HAP-1 (cell line): Measurements from ENCODE around the gene CCDC14.
"Not testable (repeated sequence)": the region's sequence is repeated elsewhere in the genome, so short reads cannot be mapped to it uniquely, and the experiment has no call there.

Source experiments
- DNase-seq, 2 experiments: peaks; one replicate each; pipeline ENCODE4 v3.0.0-alpha.2; 2016 to 2020; ENCODE audit warnings: low spot score in 2 of 2
- H3K27me3 ChIP-seq: fragments of 250-450 bp; sonication (Bioruptor Pico); 2 replicates; pipeline ENCODE4 v1.5.1; 2020; ENCODE audit warnings: low read depth, mild to moderate bottlenecking, moderate library complexity
- H3K36me3 ChIP-seq: fragments of 250-450 bp; sonication (Bioruptor Pico); replicated peaks from 2 replicates; pipeline ENCODE4 v1.5.1; 2020; ENCODE audit warnings: mild to moderate bottlenecking
- H3K4me1 ChIP-seq: fragments of 250-450 bp; sonication (Bioruptor Pico); 2 replicates; pipeline ENCODE4 v1.5.1; 2020; ENCODE audit warnings: mild to moderate bottlenecking
- H3K4me3 ChIP-seq: fragments of 250-450 bp; sonication (Bioruptor Pico); 2 replicates; pipeline ENCODE4 v1.5.1; 2020; ENCODE audit warnings: mild to moderate bottlenecking, moderate library complexity
- H3K9me3 ChIP-seq: fragments of 250-450 bp; sonication (Bioruptor Pico); 2 replicates; pipeline ENCODE4 v1.5.1; 2020; ENCODE audit warnings: mild to moderate bottlenecking, moderate library complexity
- in situ Hi-C: fragments of 300-500 bp; cut with MboI; formaldehyde crosslinking; loops from 3 replicates; pipeline ENCODE4 v1.14.3; 2020; ENCODE audit warnings: low sequenced_read_pairs, inconsistent platforms, mixed read lengths

Gene CCDC14

DNA sequence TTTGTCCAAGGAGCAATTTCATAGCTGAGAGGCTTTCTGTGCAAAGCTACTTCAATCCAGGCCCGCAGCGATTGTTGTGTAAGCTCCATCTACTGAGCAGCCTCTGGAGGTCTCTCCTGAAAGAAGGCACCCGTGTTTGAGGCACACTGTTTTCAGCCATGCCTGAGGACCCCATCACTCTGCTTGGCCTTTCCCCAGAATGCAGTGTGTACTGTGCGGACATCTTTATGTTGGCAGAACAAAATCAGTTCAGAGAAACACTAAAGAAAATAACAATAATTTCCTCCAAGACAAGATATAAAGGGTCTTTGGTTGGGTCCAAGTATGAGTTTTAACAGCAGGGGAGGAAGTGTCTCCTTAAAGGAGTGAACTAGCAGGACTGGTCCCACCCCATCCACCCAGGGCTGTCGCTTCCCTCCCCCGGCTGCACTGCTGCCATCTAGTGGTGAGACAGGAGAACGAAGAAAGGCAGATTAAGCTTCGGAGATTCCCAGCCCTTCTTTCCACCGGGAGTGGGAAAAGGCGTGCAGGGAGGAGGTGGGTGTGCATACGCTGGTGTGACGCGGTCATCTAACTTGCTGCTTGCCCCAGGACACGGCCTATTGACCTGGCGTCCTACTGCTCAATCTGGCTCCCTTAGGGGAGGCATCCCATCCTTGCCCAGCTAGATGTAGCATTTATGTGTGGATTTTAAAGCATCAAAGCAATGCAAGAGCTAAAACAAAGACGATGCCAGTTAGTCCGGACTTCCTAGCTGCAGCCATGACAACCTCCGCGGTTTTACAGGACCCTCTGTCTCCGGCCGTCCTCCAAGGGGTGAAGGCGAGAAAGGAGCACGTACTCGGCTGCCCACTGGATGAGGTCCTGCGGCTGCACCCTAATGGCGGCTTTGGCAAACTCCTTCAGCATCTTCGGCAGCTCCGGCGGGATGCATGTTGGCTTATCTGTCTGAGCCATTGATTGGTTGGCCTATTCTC lies 18.8 kb upstream of the CCDC14 start:
- H3K4me3 ChIP-seq: peak overlapping the region; percentile 11; the same call in 1 of the 2 replicates
- in situ Hi-C loops, H3K4me1 ChIP-seq: not testable (repeated sequence)

GRCh38 chr3:123976904-123977303 lies 15.9 kb upstream of the CCDC14 start:
- H3K9me3 ChIP-seq, H3K4me3 ChIP-seq, in situ Hi-C loops: not testable (repeated sequence)

More for the DNA sequence above, 18.8 kb upstream of the CCDC14 start:
- not testable (repeated sequence) for H3K9me3 ChIP-seq, H3K36me3 ChIP-seq
- peaks cover 41% of the 10 kb centered on the region for H3K27me3 ChIP-seq
- peak; percentile 44 to 67 for DNase-seq

GRCh38 chr3:123976181-123976898 lies 15.3 kb upstream of the CCDC14 start:
- H3K4me1 ChIP-seq, H3K9me3 ChIP-seq, in situ Hi-C loops, DNase-seq, H3K36me3 ChIP-seq, H3K4me3 ChIP-seq: not testable (repeated sequence)
- peaks cover 22% of the 10 kb centered on the region for H3K27me3 ChIP-seq

More at GRCh38 chr3:123976904-123977303, 15.9 kb upstream of the CCDC14 start:
- peaks cover 23% of the 10 kb centered on the region for H3K27me3 ChIP-seq
- DNase-seq, H3K4me1 ChIP-seq, H3K36me3 ChIP-seq: not testable (repeated sequence)

DNA sequence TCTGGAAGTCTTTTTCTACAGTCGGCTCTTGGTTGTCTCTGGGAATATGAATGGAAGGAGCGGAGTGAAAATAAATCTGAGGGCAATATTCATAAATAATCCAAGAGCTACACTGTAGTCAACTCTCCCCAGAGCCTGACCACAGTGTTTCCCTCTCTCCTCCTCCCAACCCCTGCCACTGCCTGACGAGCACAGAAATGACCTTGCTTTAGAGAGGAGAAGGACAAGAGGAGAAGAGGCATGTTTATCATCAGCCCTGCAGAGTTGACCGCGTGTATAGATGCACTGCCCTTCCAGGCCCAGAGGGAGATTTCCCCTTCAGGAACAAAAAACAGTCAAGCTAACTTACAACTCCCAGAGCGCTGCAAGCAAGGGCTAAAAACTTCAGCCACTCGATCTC lies 14.0 kb upstream of the CCDC14 start:
- H3K9me3 ChIP-seq, H3K4me1 ChIP-seq, DNase-seq, H3K36me3 ChIP-seq, H3K4me3 ChIP-seq, in situ Hi-C loops: not testable (repeated sequence)
- H3K27me3 ChIP-seq: peaks cover 17% of the 10 kb centered on the region

DNA sequence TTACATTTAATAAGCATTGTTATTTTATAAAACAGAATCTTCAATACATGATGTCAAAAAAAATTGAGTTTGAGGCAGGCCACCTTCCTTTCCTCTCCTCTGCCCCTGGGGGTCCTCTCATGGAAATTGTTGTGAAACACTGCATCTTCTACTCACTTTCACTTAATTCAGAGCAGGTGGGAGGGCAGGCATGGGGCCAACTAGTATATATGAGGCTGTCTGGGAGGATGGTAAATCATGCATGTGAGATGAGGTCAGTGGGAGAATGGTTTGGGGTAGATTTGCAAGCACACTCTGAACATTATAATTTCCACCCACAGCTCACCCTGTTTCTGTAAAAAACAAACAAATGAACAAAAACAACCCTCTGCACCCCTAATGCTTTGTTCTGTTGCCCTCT lies 10.4 kb upstream of the CCDC14 start:
- no peaks in the 10 kb centered on the region for H3K36me3 ChIP-seq
- no peak overlapping the region for H3K4me3 ChIP-seq
- H3K27me3 ChIP-seq: peaks cover 31% of the 10 kb centered on the region
- DNase-seq: no peak
- in situ Hi-C loops: no loop called here
- no peaks in the 10 kb centered on the region for H3K4me1 ChIP-seq
- no peaks in the 10 kb centered on the region for H3K9me3 ChIP-seq

GRCh38 chr3:123967260-123967659 lies 6.2 kb upstream of the CCDC14 start:
- in situ Hi-C loops, H3K4me1 ChIP-seq, H3K9me3 ChIP-seq, H3K36me3 ChIP-seq, H3K4me3 ChIP-seq: not testable (repeated sequence)
- H3K27me3 ChIP-seq: peaks cover 24% of the 10 kb centered on the region
- DNase-seq: peak in 1 of 2 experiments; percentile 10

DNA sequence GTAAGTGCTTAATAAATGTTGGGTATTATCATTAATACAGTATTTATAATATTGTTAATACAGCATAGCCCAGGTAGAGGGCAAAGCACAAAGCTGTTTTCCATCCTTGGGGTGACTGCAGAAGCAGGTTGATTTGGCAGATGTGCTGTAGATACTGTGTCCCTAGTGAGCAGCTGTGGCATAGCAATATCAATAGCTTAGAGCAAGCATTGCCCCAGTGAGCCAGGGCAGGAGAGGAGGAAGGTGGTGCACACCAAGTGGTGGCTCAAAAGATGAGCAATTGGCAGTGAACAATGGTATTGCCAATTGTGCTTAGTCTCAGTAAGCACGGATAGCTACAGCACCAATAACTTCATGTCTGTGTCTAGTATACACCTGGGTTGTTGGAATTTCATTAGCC lies 5.8 kb upstream of the CCDC14 start:
- H3K9me3 ChIP-seq, H3K36me3 ChIP-seq, H3K4me3 ChIP-seq, in situ Hi-C loops, DNase-seq, H3K4me1 ChIP-seq: not testable (repeated sequence)
- H3K27me3 ChIP-seq: peaks cover 24% of the 10 kb centered on the region

DNA sequence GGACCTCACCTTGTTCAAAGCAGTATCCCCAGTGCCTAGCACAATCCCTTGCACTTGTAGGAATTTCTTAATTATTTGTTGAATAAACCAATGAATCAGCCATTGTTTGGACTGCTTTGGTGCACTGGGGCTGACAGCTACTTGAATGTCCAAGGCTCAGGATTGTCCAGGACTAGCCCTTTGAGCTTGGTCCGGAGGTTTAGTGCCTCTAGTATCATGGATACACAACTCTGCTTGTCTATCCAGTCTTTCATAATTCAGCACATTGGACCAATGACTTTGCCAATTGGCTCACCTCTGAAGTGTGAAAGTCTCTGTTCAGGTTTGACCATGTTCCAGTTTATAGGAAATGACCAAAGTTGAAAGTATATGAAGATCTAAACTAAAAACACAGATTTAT lies 3.8 kb upstream of the CCDC14 start:
- H3K9me3 ChIP-seq, H3K4me3 ChIP-seq, H3K36me3 ChIP-seq, DNase-seq, in situ Hi-C loops, H3K4me1 ChIP-seq: not testable (repeated sequence)
- peaks cover 15% of the 10 kb centered on the region for H3K27me3 ChIP-seq

DNA sequence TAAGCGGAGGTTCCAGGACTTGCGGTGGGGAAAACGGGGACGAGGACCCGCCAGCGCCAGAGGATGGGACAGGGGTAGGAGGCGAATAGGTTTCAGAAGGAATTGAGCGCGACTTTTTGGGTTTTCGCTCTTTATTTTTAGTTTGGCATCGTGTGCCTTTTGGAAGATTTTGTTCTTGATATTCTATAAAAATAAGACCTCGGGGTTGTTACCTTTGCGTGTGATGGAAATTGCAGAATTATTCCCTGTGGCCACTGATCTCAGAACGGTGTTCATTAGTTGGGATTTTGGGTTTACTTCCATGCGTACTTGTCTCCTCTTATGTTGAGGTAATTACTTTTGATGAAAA lies 453 bp upstream of the CCDC14 start:
- peaks cover 5% of the 10 kb centered on the region for H3K4me1 ChIP-seq
- peak overlapping the region; percentile 84 for H3K4me3 ChIP-seq
- H3K27me3 ChIP-seq: no peaks in the 10 kb centered on the region
- no peak for DNase-seq
- no peaks in the 10 kb centered on the region for H3K9me3 ChIP-seq
- in situ Hi-C loops: no loop called here
- peaks cover 3% of the 10 kb centered on the region for H3K36me3 ChIP-seq

- no peaks in the 10 kb centered on the region for H3K9me3 ChIP-seq
- no peak for DNase-seq
- H3K36me3 ChIP-seq: peaks cover 54% of the 10 kb centered on the region
- in situ Hi-C loops: no loop called here
- no peak overlapping the region for H3K4me3 ChIP-seq
- no peaks in the 10 kb centered on the region for H3K27me3 ChIP-seq
- H3K4me1 ChIP-seq: peaks cover 3% of the 10 kb centered on the region
Measured at GRCh38 chr3:123953735-123954134, 7.3 kb downstream of the CCDC14 start.

DNA sequence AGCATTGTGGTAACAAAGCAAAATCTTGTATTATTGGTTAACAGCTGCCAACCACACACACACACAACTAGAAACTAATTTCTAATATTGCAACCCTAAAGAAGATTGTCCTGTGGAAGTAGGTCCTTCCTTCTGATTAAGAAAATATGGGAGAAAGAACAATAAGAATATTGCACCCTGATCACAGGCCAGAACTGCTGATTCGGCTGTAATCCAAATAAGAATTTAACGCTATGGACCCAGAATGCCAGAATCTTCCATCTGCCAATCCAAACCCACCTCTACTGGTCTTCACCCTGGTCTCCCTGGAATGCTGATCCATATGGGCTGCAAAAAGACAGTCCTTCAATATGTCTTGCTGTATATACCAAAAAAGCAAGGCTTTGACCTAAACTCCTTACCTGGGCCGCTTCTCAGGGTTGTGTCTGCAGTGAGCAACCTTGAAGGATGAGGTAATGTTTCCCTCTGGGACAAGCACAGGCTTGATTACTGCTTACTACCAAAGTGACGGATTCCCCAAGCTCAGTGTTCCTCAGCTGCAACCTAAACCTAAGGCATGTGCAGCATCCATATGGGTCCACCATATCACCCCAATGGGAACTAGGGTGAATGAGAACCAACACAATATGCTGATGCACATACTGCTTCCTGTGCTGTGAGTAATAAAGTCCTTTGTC lies 8.0 kb downstream of the CCDC14 start:
- DNase-seq: no peak
- Histone ChIP-seq H3K4me3 (no peak overlapping the region), H3K36me3 (peaks cover 59% of the 10 kb centered on the region), H3K27me3 (no peaks in the 10 kb centered on the region), H3K4me1 (peaks cover under 1% of the 10 kb centered on the region), H3K9me3 (no peaks in the 10 kb centered on the region)
- in situ Hi-C loops: no loop called here

GRCh38 chr3:123951522-123952447 lies 9.2 kb downstream of the CCDC14 start:
- no peaks in the 10 kb centered on the region for H3K27me3 ChIP-seq
- H3K4me3 ChIP-seq: no peak overlapping the region
- in situ Hi-C loops: no loop called here
- no peaks in the 10 kb centered on the region for H3K9me3 ChIP-seq
- no peak for DNase-seq
- no peaks in the 10 kb centered on the region for H3K4me1 ChIP-seq
- peaks cover 67% of the 10 kb centered on the region for H3K36me3 ChIP-seq

DNA sequence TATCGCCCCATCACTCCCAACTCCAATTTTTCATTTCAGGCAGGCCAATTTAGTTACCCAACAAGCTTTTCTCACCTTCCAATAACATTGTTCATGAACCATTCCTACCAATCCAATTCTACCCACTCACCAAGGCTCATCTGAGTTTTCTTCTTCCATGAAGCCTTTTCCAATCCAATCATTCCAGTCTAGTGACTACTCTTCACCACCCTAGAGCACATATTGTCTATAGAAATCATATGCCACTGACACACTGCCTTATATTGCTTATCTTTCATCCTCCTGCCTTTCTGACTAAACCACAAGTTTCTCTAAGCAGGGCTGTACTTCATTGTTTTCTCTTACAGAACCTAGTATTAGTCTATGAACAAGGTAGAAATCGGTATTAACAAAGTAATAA lies 11.4 kb downstream of the CCDC14 start:
- H3K4me1 ChIP-seq: no peaks in the 10 kb centered on the region
- no peaks in the 10 kb centered on the region for H3K27me3 ChIP-seq
- H3K36me3 ChIP-seq: peaks cover 68% of the 10 kb centered on the region
- no peaks in the 10 kb centered on the region for H3K9me3 ChIP-seq
- in situ Hi-C loops: no loop called here
- H3K4me3 ChIP-seq: no peak overlapping the region
- DNase-seq: no peak
